H1 (cell line): ENCODE measurements around the gene ISM1. TPM values are rescaled to one million over a fixed set of nuclear protein-coding genes. Genes with fewer than 3 reads are reported as not detected.

Source experiments
- CTCF ChIA-PET: fragments of 300-600 bp; sonication (Branson Sonifier 250); formaldehyde crosslinking; loops from one replicate; lab custom pipeline; 2021; ENCODE audit not compliant: partially characterized antibody; lab: Charles Lee
- POLR2A ChIA-PET: fragments of 300-600 bp; sonication (Branson Sonifier 250); formaldehyde crosslinking; loops from one replicate; lab custom pipeline; 2021; ENCODE audit warnings: inconsistent platforms; ENCODE audit not compliant: partially characterized antibody; lab: Charles Lee
- DNase-seq, 2 experiments: peaks; one replicate each; pipeline versions ENCODE4 v3.0.0 to v3.0.0-alpha.2; 2010 to 2022; ENCODE audit warnings: low spot score in 2 of 2, low read depth in 1 of 2, mixed read lengths in 1 of 2
- FAIRE-seq: peaks from 2 replicates; lab custom pipeline; 2011; peaks lifted over from hg19 to GRCh38; lab: Jason Lieb, UNC
- H2AFZ ChIP-seq: 2 replicates; pipeline ENCODE4 v1.8.1; 2012; ENCODE audit warnings: low read length, inconsistent platforms
- H2AK5ac ChIP-seq: 2 replicates; pipeline ENCODE4 v1.6.1; 2013; ENCODE audit warnings: low read depth, low read length
- H2BK120ac ChIP-seq: replicated peaks from 2 replicates; pipeline ENCODE3; 2013; ENCODE audit warnings: low read depth, low read length, inconsistent platforms
- H2BK12ac ChIP-seq: 2 replicates; pipeline ENCODE4 v1.6.1; 2013; ENCODE audit warnings: low read depth, low read length
- H2BK15ac ChIP-seq: 2 replicates; pipeline ENCODE4 v1.6.1; 2013; ENCODE audit warnings: low read length
- H2BK20ac ChIP-seq: 2 replicates; pipeline ENCODE4 v1.6.1; 2013; ENCODE audit warnings: low read length
- H2BK5ac ChIP-seq: 2 replicates; pipeline ENCODE4 v1.6.1; 2013; ENCODE audit warnings: low read depth, low read length
- H3K14ac ChIP-seq: 2 replicates; pipeline ENCODE4 v1.6.1; 2013; ENCODE audit warnings: inconsistent platforms; ENCODE audit not compliant: insufficient read length
- H3K18ac ChIP-seq: 2 replicates; pipeline ENCODE4 v1.6.1; 2013; ENCODE audit warnings: low read length; ENCODE audit errors: extremely low read depth
- H3K23ac ChIP-seq: 2 replicates; pipeline ENCODE4 v1.6.1; 2013; ENCODE audit warnings: inconsistent platforms; ENCODE audit not compliant: insufficient read length
- H3K23me2 ChIP-seq: 2 replicates; pipeline ENCODE4 v1.6.1; 2013; ENCODE audit warnings: low read depth, low read length
- H3K27ac ChIP-seq: 2 replicates; pipeline ENCODE4 v1.6.1; 2011; ENCODE audit warnings: low read depth, low read length, inconsistent platforms
- H3K27me3 ChIP-seq, 4 experiments: replicated peaks in 1 of 4; 1 replicate in 1 of 4; 2 replicates in 3 of 4; pipeline versions ENCODE4 v1.6.1 to v1.8.1; 2011 to 2013; ENCODE audit warnings: low read length in 3 of 4, mild to moderate bottlenecking in 3 of 4, inconsistent platforms in 2 of 4, mixed read lengths in 2 of 4, moderate library complexity in 1 of 4; ENCODE audit not compliant: control insufficient read depth in 3 of 4, insufficient read depth in 3 of 4; ENCODE audit errors: extremely low read depth in 1 of 4
- H3K36me3 ChIP-seq, 4 experiments: 2 replicates each; pipeline versions ENCODE4 v1.6.1 to v1.8.1; 2011 to 2013; ENCODE audit warnings: mild to moderate bottlenecking in 4 of 4, low read length in 3 of 4, moderate library complexity in 2 of 4, control low read depth in 1 of 4, inconsistent platforms in 1 of 4; ENCODE audit not compliant: insufficient read depth in 4 of 4, control insufficient read depth in 2 of 4
- H3K4ac ChIP-seq: replicated peaks from 2 replicates; pipeline ENCODE3; 2013; ENCODE audit warnings: low read length, low read depth, mixed read lengths, inconsistent platforms; ENCODE audit not compliant: insufficient read length
- H3K4me1 ChIP-seq, 4 experiments: replicated peaks in 1 of 4; 1 replicate in 1 of 4; 2 replicates in 3 of 4; pipeline versions ENCODE4 v1.6.1 to v1.8.1; 2011 to 2013; ENCODE audit warnings: low read length in 3 of 4, inconsistent platforms in 2 of 4, mixed read lengths in 1 of 4; ENCODE audit not compliant: insufficient read depth in 4 of 4, control insufficient read depth in 3 of 4
- H3K4me2 ChIP-seq, 2 experiments: 2 replicates each; pipeline versions ENCODE4 v1.6.1 to v1.8.1; 2011 to 2013; ENCODE audit warnings: low read depth in 2 of 2, low read length in 2 of 2, control low read depth in 1 of 2, inconsistent platforms in 1 of 2, mild to moderate bottlenecking in 1 of 2; ENCODE audit not compliant: insufficient read depth in 1 of 2
- H3K4me3 ChIP-seq, 4 experiments: fragments of 200-600, 300-600 bp in 1 of 4; sonication (generic), shearing (Covaris generic), sonication (Bioruptor Twin) in 1 of 4; 2 replicates each; pipeline versions ENCODE4 v1.5.1 to v1.8.1; 2011 to 2016; ENCODE audit warnings: low read length in 4 of 4, low read depth in 3 of 4, control low read depth in 2 of 4, inconsistent platforms in 2 of 4, mild to moderate bottlenecking in 2 of 4, mixed read lengths in 1 of 4, moderate library complexity in 1 of 4; ENCODE audit not compliant: insufficient read depth in 2 of 4; ENCODE audit errors: extremely low read depth in 1 of 4
- H3K56ac ChIP-seq: replicated peaks from 2 replicates; pipeline ENCODE3; 2013; ENCODE audit warnings: low read depth, mild to moderate bottlenecking, mixed read lengths, low read length, inconsistent platforms; ENCODE audit not compliant: insufficient read length
- H3K79me1 ChIP-seq: 2 replicates; pipeline ENCODE4 v1.6.1; 2013; ENCODE audit warnings: low read depth, low read length, control low read depth
- H3K79me2 ChIP-seq, 2 experiments: 2 replicates each; pipeline versions ENCODE4 v1.6.1 to v1.8.1; 2012 to 2013; ENCODE audit warnings: low read length in 2 of 2, mild to moderate bottlenecking in 2 of 2, inconsistent platforms in 1 of 2; ENCODE audit not compliant: insufficient read depth in 2 of 2, control insufficient read depth in 1 of 2
- H3K9ac ChIP-seq, 4 experiments: replicated peaks in 1 of 4; 1 replicate in 1 of 4; 2 replicates in 3 of 4; pipeline versions ENCODE4 v1.6.1 to v1.8.1; 2011 to 2013; ENCODE audit warnings: low read depth in 3 of 4, low read length in 3 of 4, control low read depth in 2 of 4, mild to moderate bottlenecking in 2 of 4, moderate library complexity in 2 of 4, inconsistent platforms in 1 of 4; ENCODE audit errors: extremely low read depth in 1 of 4
- H3K9me3 ChIP-seq, 2 experiments: 2 replicates each; pipeline versions ENCODE4 v1.6.1 to v1.8.1; 2012 to 2013; ENCODE audit warnings: mild to moderate bottlenecking in 2 of 2, moderate library complexity in 2 of 2, control low read depth in 1 of 2, inconsistent platforms in 1 of 2, low read depth in 1 of 2, low read length in 1 of 2, mixed read lengths in 1 of 2; ENCODE audit not compliant: insufficient read depth in 2 of 2
- H4K20me1 ChIP-seq, 2 experiments: replicated peaks in 1 of 2; 2 replicates each; pipeline versions ENCODE3 to v1.8.1; 2011 to 2013; ENCODE audit warnings: inconsistent platforms in 2 of 2, low read length in 2 of 2, mild to moderate bottlenecking in 1 of 2; ENCODE audit not compliant: insufficient read depth in 2 of 2, control insufficient read depth in 1 of 2
- H4K5ac ChIP-seq: 2 replicates; pipeline ENCODE4 v1.6.1; 2013; ENCODE audit warnings: low read length, low read depth, mixed read lengths, inconsistent platforms; ENCODE audit not compliant: insufficient read length
- H4K8ac ChIP-seq: 2 replicates; pipeline ENCODE4 v1.8.0; 2013; ENCODE audit warnings: mild to moderate bottlenecking, moderate library complexity, low read length, inconsistent platforms; ENCODE audit not compliant: insufficient read depth; ENCODE audit errors: extremely low read depth
- H4K91ac ChIP-seq: replicated peaks from 2 replicates; pipeline ENCODE3; 2013; ENCODE audit warnings: low read length, mixed read lengths, inconsistent platforms; ENCODE audit not compliant: insufficient read length
- ASH2L ChIP-seq: fragments of 200-600, 300-600 bp; sonication (generic); IDR thresholded peaks from one replicate; pipeline ENCODE4 v1.7.1; 2017; ENCODE audit warnings: low read length
- CHD2 ChIP-seq: IDR thresholded peaks from 2 replicates; pipeline ENCODE4 v1.6.1; 2012; ENCODE audit warnings: low read length, improper control_type of control experiment
- EZH2 ChIP-seq: fragments of 200-600 bp; sonication (generic); IDR thresholded peaks from 2 replicates; pipeline ENCODE4 v1.7.1; 2012; ENCODE audit warnings: low read depth, mild to moderate bottlenecking, moderate library complexity, low read length, inconsistent platforms; ENCODE audit not compliant: severe bottlenecking
- HDAC2 ChIP-seq, 2 experiments: fragments of 300-600 bp in 1 of 2; sonication (generic) in 1 of 2; IDR thresholded peaks; 2 replicates each; pipeline ENCODE4 v1.6.1; 2011 to 2012; ENCODE audit warnings: low read depth in 2 of 2, low read length in 2 of 2, mild to moderate bottlenecking in 2 of 2, moderate library complexity in 2 of 2, borderline replicate concordance in 1 of 2, inconsistent platforms in 1 of 2
- KDM4A ChIP-seq: IDR thresholded peaks from one replicate; pipeline ENCODE4 v1.7.1; 2012; ENCODE audit warnings: low read depth, mild to moderate bottlenecking, moderate library complexity, low read length, inconsistent platforms; ENCODE audit not compliant: severe bottlenecking
- YY1 ChIP-seq: IDR thresholded peaks from 2 replicates; pipeline ENCODE4 v1.6.1; 2011; ENCODE audit warnings: low read depth, mild to moderate bottlenecking, low read length
- WGBS, 2 experiments: shearing (Covaris generic) in 1 of 2; methylation state at CpG; one replicate each; pipeline versions ENCODE4 v1.1.6 to v1.1.7; 2013 to 2015; ENCODE audit warnings: low lambda C conversion rate in 2 of 2, mixed read lengths in 2 of 2, inconsistent platforms in 1 of 2, low coverage in 1 of 2, missing lambda C conversion rate in 1 of 2; ENCODE audit not compliant: insufficient replicate concordance in 2 of 2, insufficient coverage in 1 of 2, insufficient read length in 1 of 2; ENCODE audit errors: extremely low coverage in 1 of 2, missing lambda C conversion rate in 1 of 2; 5-methylcytosine and 5-hydroxymethylcytosine counted together
- polyA plus RNA-seq, 7 experiments: library from polyadenylated mRNA; depleted of rRNA in 3 of 7; stranded (reverse) in 5 of 7; unstranded in 2 of 7; fragments of >200 nt in 5 of 7; fragments of 200-250 nt in 2 of 7; gene quantifications; 1 replicate in 5 of 7; 2 replicates in 1 of 7; 4 replicates in 1 of 7; pipeline versions ENCODE4 v1.2.1 to v1.2.3, GENCODE V29; 2011 to 2013; ENCODE audit warnings: missing spikeins in 2 of 7, mixed read lengths in 2 of 7
- total RNA-seq: library from RNA; stranded (reverse); fragmentation: NEBNext Ultra II Directional; extraction: Animal tissue kit (Norgen Biotek cat#: 25700); gene quantifications from 2 replicates; pipeline ENCODE4 v1.2.1, GENCODE V29; 2021

Gene ISM1
- total and polyA plus RNA-seq, 2 of the 8 experiments (the other 6 are each of a cell fraction or from before 2014, with no cell fraction given) = 0.62 to 0.97 TPM

DNA sequence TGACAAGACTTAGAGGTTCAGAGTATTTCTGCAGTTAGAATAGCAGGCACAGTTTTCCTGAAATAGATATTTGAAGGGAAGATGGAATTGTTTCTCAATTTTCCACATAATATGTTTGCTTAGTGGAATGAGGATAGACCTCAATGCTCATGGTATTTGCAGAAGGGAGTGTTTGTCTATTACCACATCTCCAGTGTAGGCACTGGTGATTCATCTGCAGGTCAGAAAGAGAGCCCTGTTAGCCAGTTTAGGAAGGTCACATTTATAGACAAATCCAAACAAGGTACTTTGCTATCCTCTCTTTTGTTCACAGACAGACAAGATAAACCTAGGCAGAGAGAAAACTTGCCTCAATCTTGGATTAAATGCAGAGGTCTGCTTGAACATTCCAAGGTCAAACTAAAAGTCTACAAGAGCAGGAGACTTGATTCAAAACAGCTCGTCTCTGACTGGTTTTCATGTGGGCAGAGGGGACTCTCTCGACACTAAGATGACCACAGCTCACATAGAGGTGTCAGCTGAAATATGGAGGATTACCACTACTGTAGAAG lies 22.8 kb downstream of the ISM1 start:
- ChIA-PET CTCF (interaction anchor here (0.6 to 1.6 kb wide), 5 partner anchors 9 to 123 kb away, joined by 3 to 6 read pairs (median 3); no protein-coding TSS in a partner anchor), POLR2A (no interaction called here)
- H3K23me2 ChIP-seq = no peaks in the 10 kb centered on the region
- no peak overlapping the region for H3K9ac ChIP-seq
- H4K91ac ChIP-seq = no peak overlapping the region
- H2BK5ac ChIP-seq = no peak overlapping the region
- DNase-seq (no peak), FAIRE-seq (no peak)
- H4K20me1 ChIP-seq = no peaks in the 10 kb centered on the region
- no peaks in the 10 kb centered on the region; a peak in 2 of 7 replicates for H3K27me3 ChIP-seq
- no peak overlapping the region for H2BK12ac ChIP-seq
- no peaks in the 10 kb centered on the region for H3K9me3 ChIP-seq
- no peaks in the 10 kb centered on the region for H3K79me2 ChIP-seq
- no peak overlapping the region for H3K27ac ChIP-seq
- no peak overlapping the region for H2AFZ ChIP-seq
- no peak overlapping the region for H3K4me3 ChIP-seq
- no peak overlapping the region for H3K18ac ChIP-seq
- no peak overlapping the region for H3K14ac ChIP-seq
- no peak overlapping the region for H2BK20ac ChIP-seq
- H2AK5ac ChIP-seq = no peak overlapping the region
- no peak overlapping the region for H3K4ac ChIP-seq
- no peak overlapping the region for H2BK15ac ChIP-seq
- H2BK120ac ChIP-seq = no peak overlapping the region
- no peaks in the 10 kb centered on the region for H3K79me1 ChIP-seq
- H3K23ac ChIP-seq = no peak overlapping the region
- no peaks in the 10 kb centered on the region for H3K36me3 ChIP-seq
- no peak overlapping the region for H4K5ac ChIP-seq
- no peak overlapping the region for H3K4me2 ChIP-seq
- H4K8ac ChIP-seq = no peak overlapping the region
- no peak overlapping the region for H3K56ac ChIP-seq
- 95% methylated on average over 2 of the region's 2 CpGs; no CpG with 5 or more reads in 1 of the 2 experiments for WGBS, 2 experiments
- no peaks in the 10 kb centered on the region; a peak in 1 of 7 replicates for H3K4me1 ChIP-seq
- no peak for TF ChIP-seq YY1
- TF ChIP-seq HDAC2 (IDR thresholded peaks at IDR 0.05; ENCODE audit: borderline replicate concordance in 1 of 2, low read depth in 2 of 2, low read length in 2 of 2) = no peak
- no peak for TF ChIP-seq KDM4A
- no peak for TF ChIP-seq ASH2L
- TF ChIP-seq EZH2 = no peak
- TF ChIP-seq CHD2 = no peak
